NCI-H2196 treated with DMSO at 0.1 percent for 48 hours (cell line): Measurements from ENCODE around the gene PPP1R2C.

ENCODE experiments used
- DNase-seq: peaks from one replicate; lab custom pipeline; 2025; ENCODE audit not compliant: unreplicated experiment; lab: John Stamatoyannopoulos, UW

PPP1R2C gene

DNA sequence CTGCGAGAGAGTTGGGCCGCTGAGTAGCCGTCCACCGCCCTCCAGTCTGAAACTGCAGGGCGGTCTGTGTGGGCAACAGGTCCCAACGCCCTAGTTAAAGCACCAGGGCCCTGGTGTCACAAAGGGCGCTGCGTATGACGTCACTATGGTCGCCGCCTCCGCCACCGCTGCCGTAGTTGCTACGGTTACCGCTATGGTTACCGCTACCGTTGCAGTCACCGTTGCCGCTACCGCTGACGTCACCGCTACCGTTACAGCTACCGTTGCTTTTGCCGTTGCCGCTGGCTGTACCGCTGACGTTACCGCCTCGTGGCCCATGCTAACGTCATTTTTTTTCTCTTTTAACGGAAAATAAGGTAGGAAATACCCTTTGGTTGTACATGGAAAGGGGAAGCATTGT is at the start of gene PPP1R2C:
PPP1R2C (minus strand) TSS at position 68 of the 400 bp plus-strand sequence. CDS start 84 bp downstream, outside the sequence.
- no peak for DNase-seq

DNA sequence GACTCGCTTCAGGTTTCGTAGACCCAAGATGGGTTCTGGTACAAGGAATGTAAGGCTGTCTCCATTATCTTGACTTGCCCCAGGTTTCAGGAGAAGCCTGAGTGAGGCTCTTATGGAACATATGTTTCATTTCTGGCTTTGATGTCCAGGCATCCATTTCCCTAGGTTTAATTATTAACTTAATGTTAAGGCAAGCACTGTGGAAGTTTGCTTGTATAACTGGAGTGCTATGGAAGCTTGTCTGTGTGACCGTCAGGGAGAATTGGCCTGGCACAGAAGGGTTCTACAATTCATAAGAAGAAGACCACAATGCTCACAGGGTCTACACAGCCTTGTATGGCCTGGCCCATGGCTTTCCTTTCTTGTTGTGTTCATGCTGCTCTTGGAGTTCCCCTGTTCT is 47.2 kb upstream of the PPP1R2C start:
- no peak for DNase-seq

DNA sequence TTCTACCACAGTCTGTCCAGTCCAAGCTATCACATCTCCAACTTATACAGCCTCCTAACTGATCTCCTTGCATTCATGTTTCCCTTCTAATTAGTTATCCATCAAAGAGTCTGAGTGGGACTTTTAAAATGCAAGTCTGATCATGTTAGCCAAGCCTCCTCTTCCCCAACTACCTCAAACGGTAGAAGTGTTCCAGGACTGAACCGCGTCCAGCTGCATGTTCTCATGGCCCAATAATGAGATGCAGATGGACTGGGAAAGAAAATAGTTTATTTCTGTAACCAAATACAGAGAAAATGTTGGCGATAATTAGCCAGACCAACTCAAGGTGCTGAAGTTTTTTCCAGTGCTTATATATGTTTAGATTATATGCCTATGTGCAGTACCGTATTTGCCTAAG is 46.6 kb upstream of the PPP1R2C start:
- no peak for DNase-seq

DNA sequence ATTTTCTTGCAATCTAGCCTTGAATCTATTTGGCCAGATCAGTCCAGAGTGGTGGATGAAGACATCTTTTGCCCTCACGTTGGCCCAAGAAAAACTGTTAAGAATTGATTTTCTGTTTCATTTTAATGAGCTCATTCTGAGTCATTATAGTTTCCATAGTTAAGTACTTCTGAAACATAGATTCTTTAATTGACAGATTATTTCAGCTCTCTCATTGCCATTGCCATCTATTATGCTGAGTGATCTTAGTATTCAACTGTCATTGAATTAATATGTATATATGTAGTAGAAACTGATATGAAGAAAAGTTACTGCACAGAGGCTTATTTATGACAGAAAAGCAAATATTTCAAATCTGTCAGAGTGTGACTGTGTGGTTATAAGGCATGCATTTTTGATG is 45.5 kb upstream of the PPP1R2C start:
- no peak for DNase-seq

DNA sequence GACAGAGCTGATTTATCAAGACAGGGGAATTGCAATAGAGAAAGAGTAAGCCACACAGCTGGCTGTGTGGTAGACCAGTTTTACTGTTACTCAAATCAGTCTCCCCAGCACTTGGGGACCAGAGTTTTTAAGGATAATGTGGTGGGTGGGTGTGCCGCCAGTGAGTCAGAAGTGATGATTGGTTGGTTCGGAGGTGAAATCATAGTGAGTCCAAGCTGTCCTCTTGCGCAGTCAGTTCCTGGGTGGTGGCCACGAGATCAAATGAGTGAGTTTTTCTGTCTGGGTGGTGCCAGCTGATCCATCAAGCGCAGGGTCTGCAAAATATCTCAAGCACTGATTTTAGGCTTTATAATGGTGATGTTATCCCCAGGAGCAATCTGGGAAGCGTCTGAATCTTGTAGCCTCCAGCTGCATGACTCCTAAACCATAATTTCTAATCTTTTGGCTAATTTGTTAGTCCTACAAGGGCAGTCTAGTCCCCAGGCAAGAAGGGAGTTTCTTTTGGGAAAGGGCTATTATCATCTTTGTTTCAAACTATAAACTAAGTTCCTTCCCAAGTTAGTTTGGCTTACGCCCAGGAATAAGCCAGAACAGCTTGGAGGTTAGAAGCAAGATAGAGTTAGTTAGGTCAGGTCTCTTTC is 44.0 kb upstream of the PPP1R2C start:
- DNase-seq: no peak

DNA sequence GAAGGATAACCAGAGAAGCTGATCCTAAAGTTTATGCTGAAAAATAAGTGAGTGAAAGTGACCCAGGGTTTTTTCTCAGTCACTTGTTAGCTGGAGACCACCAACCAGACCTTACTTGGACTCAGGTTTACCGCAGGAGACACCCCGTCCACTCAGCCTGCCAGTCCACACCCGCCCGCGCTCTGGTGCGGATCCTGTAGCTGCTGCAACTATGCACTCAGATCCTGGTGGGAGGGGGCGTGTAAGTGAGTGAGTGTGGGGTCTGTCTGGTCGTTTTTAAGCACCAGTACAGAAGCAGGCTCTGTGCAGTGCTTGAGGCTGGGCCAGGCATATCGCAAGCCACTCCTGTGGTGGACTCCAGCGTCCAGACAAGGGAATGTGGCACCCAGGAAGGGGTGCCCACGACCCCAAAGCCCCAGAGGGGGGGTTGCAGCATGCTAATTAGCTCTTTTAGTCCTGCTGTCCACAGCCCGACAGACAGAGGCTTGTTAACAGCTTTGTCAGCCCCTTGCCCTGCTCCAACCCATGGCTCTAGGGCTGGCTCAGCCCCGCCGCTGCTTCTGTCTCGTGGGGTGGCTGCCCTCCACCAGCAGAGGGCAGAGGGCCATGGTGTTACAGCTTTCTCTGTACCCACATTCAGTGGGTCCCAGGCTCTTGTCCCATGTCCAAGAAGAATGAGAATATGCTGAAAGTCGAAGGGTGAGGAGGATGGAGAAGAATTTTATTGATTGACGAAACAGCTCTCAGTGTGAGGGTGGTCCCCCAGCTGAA is 40.4 kb upstream of the PPP1R2C start:
- DNase-seq: no peak

DNA sequence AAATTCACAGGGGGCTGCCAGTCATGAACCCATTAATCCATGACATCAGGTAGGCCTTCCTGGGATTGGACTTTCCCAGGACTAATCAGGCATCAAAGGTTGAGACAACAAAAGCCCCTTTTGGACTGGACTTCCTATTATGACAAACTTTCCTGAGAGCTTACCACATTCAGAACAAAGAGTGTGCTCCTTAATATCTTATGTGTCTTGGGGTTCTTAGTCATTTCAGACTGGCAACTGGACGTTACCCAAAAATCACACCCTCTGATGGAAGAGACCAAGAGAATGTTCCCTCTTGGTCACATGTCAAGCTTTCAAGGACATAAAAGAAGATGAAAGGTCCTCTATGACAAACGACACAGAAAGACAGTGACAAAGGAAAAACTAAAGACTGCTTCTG is 31.6 kb upstream of the PPP1R2C start:
- DNase-seq: no peak

DNA sequence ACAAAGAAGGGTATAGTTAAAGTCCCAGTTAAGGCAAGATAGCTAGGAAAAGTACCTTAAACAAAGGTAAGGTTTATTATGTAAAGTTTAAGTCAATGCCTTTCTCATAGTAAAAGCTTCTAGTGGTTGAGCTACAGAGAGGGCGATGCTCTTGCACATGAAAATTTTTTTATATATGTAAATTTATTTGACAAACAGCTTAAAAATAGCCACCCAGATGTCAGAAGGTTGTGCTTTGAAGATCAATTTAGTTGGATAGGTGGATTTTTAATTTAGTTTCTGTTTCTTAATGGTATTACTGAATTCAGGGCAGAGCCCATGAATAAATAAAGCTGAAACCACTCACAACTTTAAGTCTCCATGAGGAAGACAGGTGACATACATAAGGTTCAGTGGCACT is 29.4 kb upstream of the PPP1R2C start:
- no peak for DNase-seq

DNA sequence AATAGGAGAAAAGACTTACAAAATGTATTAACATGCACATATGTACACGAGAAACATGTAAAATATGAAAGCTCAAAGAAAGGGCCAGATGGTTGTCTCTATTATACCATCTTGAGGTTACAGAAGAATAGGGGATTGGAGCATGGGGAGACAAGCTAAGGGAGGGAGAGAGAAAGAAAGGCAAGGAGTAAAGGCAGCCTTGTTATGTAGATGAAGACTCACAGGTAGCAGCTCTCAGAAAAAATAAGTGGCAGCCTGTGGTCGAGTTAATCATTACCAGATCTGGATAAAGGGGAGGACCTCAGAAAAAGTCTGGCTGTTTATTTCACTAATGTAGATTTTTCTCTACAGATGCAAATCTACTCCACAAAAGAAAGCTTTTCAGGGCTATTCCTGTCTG is 26.6 kb upstream of the PPP1R2C start:
- no peak for DNase-seq

DNA sequence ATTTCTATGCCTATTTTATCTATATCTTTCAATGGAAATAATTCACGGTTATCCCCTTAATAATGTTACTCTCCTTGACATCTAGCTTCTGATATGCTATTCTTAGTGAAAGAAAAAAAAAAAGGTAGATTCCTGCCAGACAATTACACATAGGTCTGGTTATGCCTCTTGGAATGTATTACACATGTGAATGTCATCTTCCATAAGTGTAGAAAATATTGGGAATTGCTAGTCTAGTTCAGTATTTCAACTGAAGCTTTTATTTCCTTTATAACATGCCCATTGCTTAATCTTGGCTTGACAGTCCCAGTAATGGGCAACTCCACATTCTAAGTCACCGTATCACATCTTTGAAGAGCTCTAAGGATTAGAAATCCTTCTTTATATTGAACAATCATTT is 25.4 kb upstream of the PPP1R2C start:
- no peak for DNase-seq

DNA sequence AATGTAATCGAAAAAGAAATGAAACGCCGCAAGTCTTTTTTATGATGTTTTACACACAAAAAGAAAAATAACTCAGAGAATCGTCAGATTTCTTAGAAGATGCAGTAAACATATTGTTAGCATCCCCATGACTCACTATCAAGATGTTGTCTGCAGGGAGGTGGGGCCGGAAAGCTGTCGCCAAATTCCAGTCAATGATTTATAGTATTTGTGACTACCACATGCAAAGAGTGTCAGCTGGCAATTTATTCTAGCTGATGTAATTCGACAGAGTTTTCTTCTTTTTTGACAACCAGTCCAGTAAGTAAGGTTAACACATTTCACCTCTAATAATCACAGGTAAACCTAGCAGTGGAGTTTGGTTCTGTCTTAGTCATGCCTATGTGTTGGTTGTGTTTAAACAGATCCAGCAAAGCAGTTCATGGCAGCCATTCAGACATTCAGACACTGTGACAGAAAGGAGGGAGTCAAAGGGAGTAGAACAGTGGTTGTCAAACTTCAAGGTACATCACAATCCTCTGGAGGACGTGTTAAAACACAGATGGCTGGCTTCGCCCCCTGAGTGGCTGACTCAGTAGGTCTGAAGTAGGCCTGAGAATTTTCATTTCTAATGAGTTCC is 19.8 kb upstream of the PPP1R2C start:
- no peak for DNase-seq

DNA sequence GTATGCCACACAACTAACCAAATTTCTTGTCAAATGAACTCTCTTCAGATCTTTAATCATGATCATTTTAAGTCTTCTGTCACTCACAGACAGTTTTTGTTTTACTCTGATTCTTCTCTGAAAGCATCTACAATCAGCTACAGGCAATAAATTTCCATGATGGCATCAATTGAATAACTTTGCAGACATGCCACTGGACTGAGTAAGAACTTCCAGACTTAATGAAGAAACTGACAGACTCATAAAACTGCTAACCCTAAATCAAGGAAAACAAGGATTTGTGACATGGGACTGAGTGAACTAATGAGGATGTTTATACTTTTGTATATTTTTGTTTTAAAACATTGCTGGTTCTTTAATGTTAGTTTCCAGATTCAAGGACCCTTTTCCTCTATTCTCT is 5.5 kb upstream of the PPP1R2C start:
- no peak for DNase-seq

DNA sequence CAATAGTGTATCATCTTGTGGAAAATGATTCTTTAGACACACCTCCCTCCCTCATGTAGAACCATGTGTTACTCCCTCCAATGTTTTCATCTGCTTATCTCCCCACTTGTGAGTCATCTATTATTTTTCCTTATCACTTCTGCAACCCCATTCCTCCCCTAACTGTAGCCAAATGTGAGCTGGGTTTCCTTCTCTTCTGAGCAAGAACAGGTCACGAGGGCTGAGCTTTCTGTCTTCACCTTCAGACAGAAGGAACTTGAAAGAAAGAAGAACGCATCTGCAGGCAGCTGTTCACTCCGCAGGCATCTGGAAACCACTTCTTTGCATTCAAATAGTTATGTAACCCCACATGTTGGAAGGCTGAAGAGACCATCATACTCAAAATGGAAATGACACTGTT is 1.8 kb downstream of the PPP1R2C start:
- no peak for DNase-seq

DNA sequence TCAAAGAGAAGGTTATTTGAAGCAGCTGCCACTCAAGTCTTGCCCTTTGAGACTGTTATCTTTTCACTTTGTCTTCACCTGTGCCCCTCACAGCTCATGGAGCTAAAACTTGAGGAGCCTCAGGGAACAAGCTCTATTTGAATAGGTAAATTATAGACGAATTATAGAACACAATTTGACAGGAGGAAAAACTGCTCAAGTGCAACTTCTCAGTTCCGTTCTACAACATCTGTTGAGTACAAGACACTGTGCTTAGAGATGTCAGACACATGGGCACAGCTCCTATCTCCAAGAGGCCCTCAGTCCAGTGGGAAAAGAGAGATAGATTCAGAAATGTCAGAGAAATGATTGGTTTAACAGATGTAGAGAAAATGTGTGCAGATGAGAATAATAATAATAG is 5.1 kb downstream of the PPP1R2C start:
- DNase-seq: no peak

DNA sequence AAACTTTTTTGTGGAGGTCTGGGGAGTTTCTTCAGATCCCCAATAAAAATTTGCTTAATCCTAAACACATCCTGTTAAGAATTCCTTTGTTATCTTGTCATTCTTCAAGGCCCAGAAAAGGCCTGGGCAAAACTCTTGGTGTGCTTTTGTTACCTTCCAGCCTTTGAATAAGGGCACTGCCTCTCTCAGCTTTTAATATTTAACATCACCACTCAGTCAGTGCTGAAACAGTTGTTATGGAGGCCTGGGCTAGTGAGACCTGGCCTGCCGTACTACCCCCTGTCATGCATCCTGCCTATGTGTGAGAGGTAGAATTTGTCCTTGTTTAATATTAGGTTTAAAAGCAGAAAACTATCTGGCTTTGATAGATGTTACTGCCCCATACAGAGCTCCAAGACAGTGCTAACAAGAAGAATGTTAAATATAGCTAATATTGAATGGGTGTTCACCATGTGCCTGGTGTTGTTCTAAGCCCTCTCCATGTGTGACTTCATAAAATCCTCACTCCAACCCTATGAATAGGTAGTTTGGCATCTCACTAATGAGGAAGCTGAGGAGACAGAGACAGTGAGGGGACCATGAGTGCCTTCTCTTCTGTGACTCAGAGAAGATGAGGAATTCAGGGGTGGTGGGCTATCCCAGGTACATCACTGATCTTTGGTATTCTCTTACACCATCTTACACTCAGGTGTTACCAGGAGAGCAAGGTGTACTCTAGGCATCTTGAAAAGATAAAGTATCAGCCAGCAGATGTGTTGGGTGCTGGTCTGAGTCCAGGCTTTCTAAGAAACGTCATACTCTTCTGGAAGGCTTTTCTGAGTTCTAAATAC is 6.2 kb downstream of the PPP1R2C start:
- no peak for DNase-seq

DNA sequence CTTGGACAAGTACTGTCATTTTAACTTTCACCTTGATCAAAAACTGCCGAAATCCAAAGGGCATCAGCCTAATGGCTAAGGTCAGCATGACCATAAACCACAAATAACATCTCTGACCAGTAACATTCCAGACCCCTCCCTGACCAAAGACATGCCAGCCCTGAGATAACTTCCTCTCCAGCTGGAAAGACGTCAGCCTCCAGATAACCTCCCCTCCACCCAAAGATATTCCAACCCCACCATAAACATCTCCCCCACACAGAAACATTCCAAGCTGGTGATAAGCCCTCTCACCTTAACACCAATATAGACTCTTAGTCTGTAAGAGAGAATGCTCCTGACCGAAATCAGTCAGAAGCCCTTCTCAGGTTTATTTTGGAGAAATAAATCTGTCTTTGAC is 7.4 kb downstream of the PPP1R2C start:
- DNase-seq: no peak

DNA sequence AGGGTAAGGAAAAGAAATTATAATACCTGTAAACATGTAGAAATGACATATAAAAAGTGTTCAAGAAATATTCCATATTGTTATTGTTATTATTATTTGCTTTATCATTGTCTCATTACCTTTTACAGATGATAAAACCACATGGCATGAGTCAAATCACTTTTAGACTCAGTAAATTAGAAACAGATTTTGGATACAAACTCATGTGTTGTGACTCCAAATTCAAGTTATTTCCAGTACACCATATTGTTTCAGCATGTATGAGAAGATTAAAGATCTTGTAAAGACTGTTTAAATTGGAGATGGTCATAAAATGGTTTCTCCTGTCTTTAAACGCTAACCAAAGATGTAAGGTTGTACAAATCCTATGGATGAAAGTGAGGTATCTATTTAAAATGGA is 18.1 kb downstream of the PPP1R2C start:
- DNase-seq: no peak

DNA sequence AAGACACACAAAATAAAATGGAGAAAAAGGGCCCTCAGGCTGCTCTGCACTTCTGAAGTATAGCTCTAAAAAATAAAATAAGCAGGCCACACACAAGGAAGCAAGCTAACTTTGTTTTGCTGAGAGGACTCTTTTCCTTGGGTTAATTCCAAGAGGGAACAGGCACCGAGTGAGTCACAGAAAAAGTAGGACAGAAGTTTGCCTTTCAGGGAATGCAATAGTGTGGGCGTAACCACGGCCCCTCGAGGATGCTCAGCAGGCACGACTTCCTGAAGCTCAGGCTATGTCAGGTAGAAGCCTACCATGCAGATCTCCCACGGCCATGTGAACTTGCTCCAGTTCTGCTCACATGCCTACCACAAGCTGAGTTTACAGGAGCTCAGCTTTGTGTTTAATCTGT is 22.1 kb downstream of the PPP1R2C start:
- DNase-seq: no peak

DNA sequence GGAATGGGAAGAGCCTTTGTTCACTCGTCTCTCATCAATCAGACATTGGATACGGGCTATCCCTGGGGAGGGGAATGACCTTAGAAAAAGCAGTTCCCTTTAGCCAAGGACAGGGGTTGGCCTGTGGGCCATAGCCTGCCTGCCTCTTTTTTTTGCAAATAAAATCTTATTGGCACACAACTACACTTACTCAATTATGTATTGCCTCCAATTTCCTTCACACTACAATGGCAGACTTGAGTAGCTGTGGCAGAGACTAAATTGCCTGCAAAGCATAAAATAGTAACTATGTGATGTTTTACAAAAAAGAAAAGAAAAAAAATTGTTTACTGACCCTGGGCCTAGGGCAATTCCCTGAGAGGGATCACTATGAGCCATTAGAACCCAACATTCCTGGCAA is 23.4 kb downstream of the PPP1R2C start:
- DNase-seq: no peak

DNA sequence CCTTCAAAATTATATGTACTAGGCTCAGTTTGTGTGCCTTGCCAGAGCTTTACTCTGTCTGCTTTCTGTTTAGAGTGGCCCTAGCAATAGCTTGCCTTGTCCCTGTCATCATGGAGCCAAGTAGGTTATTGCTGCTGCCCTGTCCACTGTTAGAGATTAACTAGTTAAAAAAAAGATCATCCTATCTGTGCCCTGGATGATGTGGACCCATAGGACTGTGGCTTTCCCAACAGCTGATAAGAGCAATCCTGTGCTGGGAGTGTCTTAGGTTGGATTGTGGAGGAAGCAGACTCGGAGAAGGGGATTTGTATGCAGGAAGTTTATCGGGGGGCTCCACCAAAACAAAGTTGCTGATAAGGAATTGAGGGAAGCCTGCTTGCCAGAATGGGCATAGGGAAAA is 23.8 kb downstream of the PPP1R2C start:
- no peak for DNase-seq

DNA sequence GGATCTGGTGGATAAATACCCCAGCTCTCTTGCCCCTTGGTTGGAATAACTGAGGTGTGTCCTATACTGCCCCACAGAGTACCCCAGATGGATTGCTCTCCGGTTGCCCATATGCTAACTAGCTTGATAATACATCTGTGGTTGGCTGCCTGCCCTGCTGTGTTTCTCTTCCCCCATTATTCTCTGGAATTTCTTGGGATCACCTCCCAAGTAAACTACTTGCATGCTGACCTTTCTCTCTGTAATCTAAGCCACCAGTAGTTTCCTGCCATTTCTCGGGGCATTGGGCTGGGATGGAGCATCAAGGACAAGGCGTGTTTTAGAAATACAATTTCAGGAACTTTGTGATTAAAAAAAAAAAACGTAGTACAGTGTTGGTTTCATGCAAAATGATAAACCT is 25.2 kb downstream of the PPP1R2C start:
- DNase-seq: no peak

DNA sequence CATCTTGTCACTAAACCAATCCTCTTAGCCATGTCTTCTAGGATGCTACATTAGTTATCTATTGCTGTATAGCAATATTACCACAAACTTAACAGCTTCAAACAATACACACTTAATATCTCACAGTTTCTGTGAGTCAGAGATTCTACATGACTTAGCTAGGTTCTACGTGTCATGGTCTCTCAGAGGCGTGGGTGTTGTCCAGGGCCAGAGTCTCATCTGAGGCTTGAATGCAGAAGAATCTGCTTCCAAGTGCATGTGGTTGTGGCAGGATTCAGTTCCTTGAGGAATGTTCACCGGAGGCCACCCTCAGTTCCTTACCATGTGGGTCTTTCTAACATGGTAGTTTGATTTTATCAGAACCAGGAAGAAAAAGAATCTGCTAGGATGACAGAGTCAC is 26.4 kb downstream of the PPP1R2C start:
- DNase-seq: no peak
